Hematopoietic multipotent progenitor cell treated with erythropoietin and hydrocortisone succinate and interleukin-3 and kit ligand, for 17 days (in vitro differentiated cells): Measurements from ENCODE around the gene SERINC3.

Source experiments
- DNase-seq: peaks from one replicate; pipeline ENCODE4 v3.0.0-alpha.2; 2015; ENCODE audit warnings: low spot score

SERINC3 gene

GRCh38 chr20:44463466-44463865 lies 58.4 kb downstream of the SERINC3 start:
- DNase-seq = no peak

GRCh38 chr20:44461803-44462174 lies 60.1 kb downstream of the SERINC3 start:
- no peak for DNase-seq

GRCh38 chr20:44461142-44461802 lies 60.6 kb downstream of the SERINC3 start:
- DNase-seq = no peak

- peak; percentile 76 for DNase-seq
Observed at GRCh38 chr20:44460795-44461141, 61.1 kb downstream of the SERINC3 start.

GRCh38 chr20:44459271-44459670 lies 62.6 kb downstream of the SERINC3 start:
- DNase-seq = peak; percentile 47

- DNase-seq = peak; percentile 82
Observed at GRCh38 chr20:44457016-44457415, 64.9 kb downstream of the SERINC3 start.

- no peak for DNase-seq
Observed at GRCh38 chr20:44456611-44457010, 65.3 kb downstream of the SERINC3 start.

GRCh38 chr20:44455126-44455525 lies 66.7 kb downstream of the SERINC3 start:
- DNase-seq = no peak

- DNase-seq = no peak
Observed at GRCh38 chr20:44454306-44454963, 67.4 kb downstream of the SERINC3 start.

GRCh38 chr20:44450903-44451450 lies 70.9 kb downstream of the SERINC3 start:
- no peak for DNase-seq

GRCh38 chr20:44450281-44450889 lies 71.5 kb downstream of the SERINC3 start:
- DNase-seq = no peak

- no peak for DNase-seq
Observed at GRCh38 chr20:44449864-44450263, 72.0 kb downstream of the SERINC3 start.

- peak; percentile 59 for DNase-seq
Observed at GRCh38 chr20:44448753-44449546, 72.9 kb downstream of the SERINC3 start.

GRCh38 chr20:44447827-44448419 lies 73.9 kb downstream of the SERINC3 start:
- DNase-seq = no peak
